Fibroblast of skin of left quadriceps (primary cell): Measurements from ENCODE around the gene TMUB2.
A peak's percentile ranks its signal among the peaks of the same experiment; 100 is the strongest.

ENCODE experiments used
- DNase-seq, 2 experiments: peaks; one replicate each; pipeline ENCODE4 v3.0.0-alpha.2; 2013; ENCODE audit warnings: low read depth in 2 of 2

The TMUB2 gene

GRCh38 chr17:44202756-44203155 is 16.0 kb downstream of the TMUB2 start:
- DNase-seq = no peak

- DNase-seq = no peak
Observed at GRCh38 chr17:44203731-44204440, 17.1 kb downstream of the TMUB2 start.

GRCh38 chr17:44204441-44204882 is 17.7 kb downstream of the TMUB2 start:
- no peak for DNase-seq

- no peak for DNase-seq
Observed at GRCh38 chr17:44205962-44206824, 19.4 kb downstream of the TMUB2 start.

GRCh38 chr17:44206825-44207155 is 20.0 kb downstream of the TMUB2 start:
- no peak for DNase-seq

GRCh38 chr17:44207319-44207718 is 20.5 kb downstream of the TMUB2 start:
- no peak for DNase-seq

GRCh38 chr17:44207743-44208142 is 21.0 kb downstream of the TMUB2 start:
- DNase-seq = no peak

GRCh38 chr17:44209786-44210341 is 23.1 kb downstream of the TMUB2 start:
- no peak for DNase-seq

GRCh38 chr17:44210342-44211192 is 23.8 kb downstream of the TMUB2 start:
- peak; percentile 62 to 69 for DNase-seq

GRCh38 chr17:44211281-44212265 is 24.8 kb downstream of the TMUB2 start:
- DNase-seq = no peak

- DNase-seq = no peak
Observed at GRCh38 chr17:44212507-44213402, 26.0 kb downstream of the TMUB2 start.

GRCh38 chr17:44213403-44214229 is 26.8 kb downstream of the TMUB2 start:
- no peak for DNase-seq

- DNase-seq = no peak
Observed at GRCh38 chr17:44214230-44214494, 27.4 kb downstream of the TMUB2 start.

GRCh38 chr17:44214896-44215295 is 28.1 kb downstream of the TMUB2 start:
- DNase-seq = no peak

GRCh38 chr17:44216173-44216572 is 29.4 kb downstream of the TMUB2 start:
- DNase-seq = no peak

- no peak for DNase-seq
Observed at GRCh38 chr17:44216694-44217093, 29.9 kb downstream of the TMUB2 start.

GRCh38 chr17:44217738-44218343 is 31.1 kb downstream of the TMUB2 start:
- no peak for DNase-seq

- DNase-seq = peak; percentile 88 to 89
Observed at GRCh38 chr17:44218344-44219107, 31.8 kb downstream of the TMUB2 start.
